Hematopoietic multipotent progenitor cell treated with erythropoietin and hydrocortisone succinate and interleukin-3 and kit ligand, for 4 days (in vitro differentiated cells): Measurements from ENCODE around the gene C1orf56.

Experiments used
- DNase-seq: peaks from one replicate; pipeline ENCODE4 v3.0.0-alpha.2; 2015

Gene C1orf56

GRCh38 chr1:151047591-151047924, at the start of gene C1orf56:
Gene C1orf56, plus strand, starts transcription at chr1:151047751. Its CDS starts 97 bp downstream, at chr1:151047848.
- peak; percentile 78 for DNase-seq

GRCh38 chr1:150997949-150998348, 49.6 kb upstream of the C1orf56 start:
- no peak for DNase-seq

- peak; percentile 87 for DNase-seq
Observed at GRCh38 chr1:150999051-150999674, 48.4 kb upstream of the C1orf56 start.

GRCh38 chr1:150999926-151000325, 47.6 kb upstream of the C1orf56 start:
- DNase-seq = no peak

- no peak for DNase-seq
Observed at GRCh38 chr1:151000408-151000807, 47.1 kb upstream of the C1orf56 start.

GRCh38 chr1:151001602-151002001, 45.9 kb upstream of the C1orf56 start:
- no peak for DNase-seq

GRCh38 chr1:151002051-151002450, 45.5 kb upstream of the C1orf56 start:
- DNase-seq = no peak

- DNase-seq = no peak
Observed at GRCh38 chr1:151002611-151003010, 44.9 kb upstream of the C1orf56 start.

GRCh38 chr1:151003180-151003579, 44.4 kb upstream of the C1orf56 start:
- peak; percentile 67 for DNase-seq

GRCh38 chr1:151005729-151006319, 41.7 kb upstream of the C1orf56 start:
- DNase-seq = no peak

GRCh38 chr1:151006327-151007052, 41.1 kb upstream of the C1orf56 start, which contains the start of gene MINDY1:
Gene MINDY1, minus strand, starts transcription at chr1:151006902. Its CDS starts 4,285 bp downstream, at chr1:151002617.
- peak; percentile 93 for DNase-seq

- no peak for DNase-seq
Observed at GRCh38 chr1:151007853-151008243, 39.7 kb upstream of the C1orf56 start.

GRCh38 chr1:151008244-151009205, 39.0 kb upstream of the C1orf56 start, which contains the start of gene PRUNE1:
Gene PRUNE1, plus strand, starts transcription at chr1:151008449. Its CDS starts 184 bp downstream, at chr1:151008633.
- DNase-seq = peak; percentile 98

- DNase-seq = no peak
Observed at GRCh38 chr1:151009206-151009587, 38.4 kb upstream of the C1orf56 start.

- no peak for DNase-seq
Observed at GRCh38 chr1:151009674-151010345, 37.7 kb upstream of the C1orf56 start.

GRCh38 chr1:151010346-151010726, 37.2 kb upstream of the C1orf56 start:
- no peak for DNase-seq

GRCh38 chr1:151011154-151011850, 36.2 kb upstream of the C1orf56 start:
- DNase-seq = peak; percentile 88

GRCh38 chr1:151012684-151013471, 34.7 kb upstream of the C1orf56 start:
- no peak for DNase-seq

- DNase-seq = peak; percentile 94
Observed at GRCh38 chr1:151013518-151013917, 34.0 kb upstream of the C1orf56 start.

GRCh38 chr1:151024540-151025146, 22.9 kb upstream of the C1orf56 start:
- DNase-seq = peak; percentile 92
